ENCODE data around the gene FAM25G.
"Not testable (repeated sequence)": the region's sequence is repeated elsewhere in the genome, so short reads cannot be mapped to it uniquely, and the experiment has no call there.

DNA sequence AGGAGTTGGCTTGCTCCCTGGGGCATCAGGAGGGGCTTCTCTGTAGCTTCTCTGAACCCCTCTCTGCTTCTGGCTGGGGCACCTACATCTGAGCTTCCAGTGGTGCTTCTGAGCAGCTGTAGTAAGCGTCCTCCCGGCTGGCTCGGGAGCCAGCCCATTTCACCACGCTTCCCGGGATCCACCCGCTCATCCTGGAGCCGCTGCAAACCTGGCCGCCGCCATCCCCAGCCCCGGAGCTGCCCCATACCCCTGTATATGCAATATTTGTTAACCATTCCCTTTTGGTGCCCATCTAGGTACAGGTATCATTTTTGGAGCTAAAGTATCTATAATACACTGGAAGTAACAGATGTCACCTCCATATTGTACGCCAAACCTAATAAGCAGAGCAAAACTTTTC, 6.7 kb downstream of the FAM25G start:
- TF ChIP-seq, protein P1, sequence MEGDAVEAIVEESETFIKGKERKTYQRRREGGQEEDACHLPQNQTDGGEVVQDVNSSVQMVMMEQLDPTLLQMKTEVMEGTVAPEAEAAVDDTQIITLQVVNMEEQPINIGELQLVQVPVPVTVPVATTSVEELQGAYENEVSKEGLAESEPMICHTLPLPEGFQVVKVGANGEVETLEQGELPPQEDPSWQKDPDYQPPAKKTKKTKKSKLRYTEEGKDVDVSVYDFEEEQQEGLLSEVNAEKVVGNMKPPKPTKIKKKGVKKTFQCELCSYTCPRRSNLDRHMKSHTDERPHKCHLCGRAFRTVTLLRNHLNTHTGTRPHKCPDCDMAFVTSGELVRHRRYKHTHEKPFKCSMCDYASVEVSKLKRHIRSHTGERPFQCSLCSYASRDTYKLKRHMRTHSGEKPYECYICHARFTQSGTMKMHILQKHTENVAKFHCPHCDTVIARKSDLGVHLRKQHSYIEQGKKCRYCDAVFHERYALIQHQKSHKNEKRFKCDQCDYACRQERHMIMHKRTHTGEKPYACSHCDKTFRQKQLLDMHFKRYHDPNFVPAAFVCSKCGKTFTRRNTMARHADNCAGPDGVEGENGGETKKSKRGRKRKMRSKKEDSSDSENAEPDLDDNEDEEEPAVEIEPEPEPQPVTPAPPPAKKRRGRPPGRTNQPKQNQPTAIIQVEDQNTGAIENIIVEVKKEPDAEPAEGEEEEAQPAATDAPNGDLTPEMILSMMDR (conservative IDR thresholded peaks at IDR 0.05; ENCODE audit: low read depth, low read length), result not testable (repeated sequence)
- TF ChIP-seq EZH2 (IDR thresholded peaks at IDR 0.05; ENCODE audit: borderline replicate concordance, low read depth, low read length, poor library complexity, severe bottlenecking), result not testable (repeated sequence)

Data from A673 (cell line).